CD4-positive, alpha-beta T cell treated with Interleukin-2 at 100 ng/mL for 4 hours (primary cell): Measurements from ENCODE around the gene KIF1A.
"Not testable (repeated sequence)": the region's sequence is repeated elsewhere in the genome, so short reads cannot be mapped to it uniquely, and the experiment has no call there.

Source experiments
- DNase-seq: peaks from one replicate; pipeline ENCODE4 v3.0.0-alpha.2; 2020; ENCODE audit warnings: low spot score

Gene KIF1A

DNA sequence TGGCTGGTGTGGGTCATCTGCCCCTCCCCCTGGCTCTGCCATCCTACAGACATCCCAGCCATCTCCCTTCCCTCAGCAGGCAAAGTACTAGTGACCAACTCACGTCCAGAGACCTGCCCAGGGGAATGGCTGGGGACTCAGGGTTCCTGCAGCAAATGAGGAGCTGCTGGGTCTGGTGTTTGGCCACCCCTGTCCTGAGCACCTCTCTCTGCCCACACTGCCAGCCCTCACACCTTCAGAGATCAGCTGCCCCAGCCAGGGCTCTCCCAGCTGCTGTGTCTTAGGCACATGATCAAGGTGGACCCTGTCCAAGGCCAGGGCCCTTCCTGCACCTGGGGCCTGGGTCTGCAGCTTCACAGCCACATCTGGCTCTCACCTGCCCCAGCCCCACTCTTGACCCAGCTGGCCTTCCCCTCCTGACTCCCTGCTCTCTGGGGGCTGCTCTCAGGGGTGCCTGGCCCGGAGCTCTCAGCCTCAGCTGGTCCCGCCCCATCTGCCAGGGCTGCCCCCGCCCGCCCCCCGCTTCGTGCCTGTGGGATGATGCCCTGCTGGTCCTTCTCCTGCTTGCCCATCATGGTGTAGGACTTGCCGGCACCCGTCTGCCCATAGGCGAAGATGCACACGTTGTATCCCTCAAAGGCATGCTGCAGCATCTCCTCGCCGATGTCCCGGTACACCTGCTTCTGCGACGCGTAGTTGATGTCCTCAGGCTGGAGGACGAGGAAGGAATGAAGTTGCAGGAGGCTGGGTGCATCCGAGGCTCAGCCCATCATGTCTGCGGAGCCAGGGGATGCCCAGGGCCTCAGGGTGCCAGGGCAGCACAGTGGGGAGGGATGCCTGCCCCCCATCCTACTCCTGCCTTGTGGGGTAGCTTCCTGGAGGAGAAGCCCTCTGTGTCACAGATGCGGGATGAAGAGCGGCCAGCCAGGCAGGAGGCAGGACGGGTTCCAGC lies 32.2 kb downstream of the KIF1A start:
- DNase-seq, result no peak

GRCh38 chr2:240786871-240787311 lies 33.1 kb downstream of the KIF1A start:
- no peak for DNase-seq

DNA sequence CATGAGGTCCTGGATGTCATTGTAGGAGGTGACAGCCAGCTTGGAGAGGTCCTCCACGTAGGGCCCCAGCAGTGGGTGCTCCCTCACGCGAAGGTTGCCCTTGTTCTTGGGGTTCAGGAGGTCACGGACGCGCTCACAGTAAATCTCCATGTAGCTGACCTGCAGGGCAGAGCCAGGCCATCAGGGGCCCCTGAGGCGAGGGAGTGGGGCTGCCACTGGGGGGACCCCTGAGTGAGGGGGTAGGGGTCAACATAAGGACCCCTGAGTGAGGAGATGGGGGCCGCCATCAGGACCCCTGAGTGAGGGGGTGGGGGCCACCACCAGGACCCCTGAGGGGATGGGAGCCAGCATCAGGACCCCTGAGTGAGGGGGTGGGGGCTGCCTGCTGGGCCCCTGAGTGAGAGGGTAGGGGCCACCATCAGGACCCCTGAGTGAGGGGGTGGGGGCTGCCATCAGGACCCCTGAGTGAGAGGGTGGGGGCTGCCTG lies 33.6 kb downstream of the KIF1A start:
- DNase-seq, result no peak

DNA sequence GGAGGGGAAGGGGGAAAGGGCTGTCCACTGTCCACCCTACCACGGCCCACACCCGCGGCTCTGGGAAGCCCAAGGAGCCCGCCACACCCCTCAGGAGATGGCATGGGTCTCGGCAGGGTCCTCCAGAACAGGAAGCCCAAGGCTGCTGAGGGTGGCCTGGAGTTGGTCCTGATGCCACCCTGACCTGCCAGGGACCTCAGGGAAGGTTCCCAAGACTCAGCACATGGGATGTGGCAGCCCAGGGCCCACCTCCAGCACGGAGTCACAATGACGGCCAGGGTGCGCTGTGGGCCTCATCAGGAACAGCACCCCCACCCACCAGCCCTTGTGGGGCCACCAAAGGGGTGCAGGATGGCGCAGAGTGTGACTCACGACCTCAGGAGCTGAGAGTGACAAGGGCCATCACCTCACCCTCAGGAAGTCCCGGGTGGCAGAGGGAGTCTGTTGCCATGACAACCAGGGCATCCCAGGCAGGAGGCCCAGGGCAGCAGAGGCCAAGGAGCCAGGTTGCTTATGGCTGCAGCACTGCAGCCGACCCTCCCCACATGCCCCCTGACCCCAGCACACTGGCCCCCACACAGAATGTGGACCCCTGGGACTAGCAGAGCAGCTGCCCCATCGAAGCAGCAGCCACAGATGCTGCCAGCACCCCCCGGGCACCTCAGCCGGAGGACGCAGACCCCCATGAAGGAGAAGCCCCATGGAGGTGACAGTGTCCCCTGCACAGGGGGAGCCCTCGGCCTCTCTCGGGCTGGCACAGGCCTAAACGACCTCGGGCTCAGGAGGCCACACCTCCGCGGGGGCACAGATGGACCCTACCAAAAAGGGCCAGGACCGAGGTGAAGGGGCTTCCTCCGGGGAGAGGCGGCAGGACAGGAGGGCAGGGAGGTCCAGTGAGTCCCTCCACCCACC lies 34.3 kb downstream of the KIF1A start:
- DNase-seq, result no peak

- DNase-seq, result no peak
These were observed 35.2 kb downstream of the KIF1A start for GRCh38 chr2:240784629-240785423.

DNA sequence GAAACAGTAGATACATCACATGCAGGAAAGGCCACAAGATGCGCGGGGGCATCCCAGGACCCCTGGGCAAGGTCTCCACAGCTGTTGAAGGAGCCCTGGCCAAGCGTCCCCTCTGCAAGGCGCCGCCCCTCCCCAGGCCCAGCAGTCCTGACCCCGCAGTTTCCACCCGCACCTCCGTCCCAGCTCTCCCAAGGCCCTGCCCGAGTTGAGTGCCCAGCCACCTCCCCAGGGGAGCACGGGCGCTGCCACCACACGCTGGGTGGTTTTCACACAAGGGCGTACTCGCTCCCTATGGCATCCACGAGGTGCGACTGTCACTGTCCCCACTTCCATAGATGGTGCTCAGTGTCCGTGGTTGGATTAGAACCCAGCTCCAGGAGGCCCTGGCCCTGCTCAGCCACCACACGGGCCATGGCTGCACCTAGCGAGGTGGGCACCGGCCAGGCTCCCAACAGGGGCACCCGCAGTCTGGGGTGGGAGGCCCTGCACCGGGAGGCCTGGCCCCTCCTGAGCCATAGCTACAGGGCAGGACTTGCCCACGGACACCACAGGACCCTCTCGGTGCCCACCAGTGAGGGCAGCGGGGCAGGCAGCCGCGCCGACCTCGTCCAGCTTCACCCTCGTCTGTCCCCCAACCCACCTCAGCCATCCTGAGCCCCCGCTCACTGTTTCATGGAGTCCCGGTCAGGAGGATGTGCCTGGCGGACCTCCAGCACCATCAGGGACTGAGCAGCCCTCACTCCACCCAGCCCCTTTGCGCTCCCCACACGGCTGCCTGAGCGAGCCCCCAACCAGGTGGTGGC lies 36.0 kb downstream of the KIF1A start:
- DNase-seq, result no peak

- DNase-seq, result no peak
These were observed 36.9 kb downstream of the KIF1A start for GRCh38 chr2:240782886-240783818.

DNA sequence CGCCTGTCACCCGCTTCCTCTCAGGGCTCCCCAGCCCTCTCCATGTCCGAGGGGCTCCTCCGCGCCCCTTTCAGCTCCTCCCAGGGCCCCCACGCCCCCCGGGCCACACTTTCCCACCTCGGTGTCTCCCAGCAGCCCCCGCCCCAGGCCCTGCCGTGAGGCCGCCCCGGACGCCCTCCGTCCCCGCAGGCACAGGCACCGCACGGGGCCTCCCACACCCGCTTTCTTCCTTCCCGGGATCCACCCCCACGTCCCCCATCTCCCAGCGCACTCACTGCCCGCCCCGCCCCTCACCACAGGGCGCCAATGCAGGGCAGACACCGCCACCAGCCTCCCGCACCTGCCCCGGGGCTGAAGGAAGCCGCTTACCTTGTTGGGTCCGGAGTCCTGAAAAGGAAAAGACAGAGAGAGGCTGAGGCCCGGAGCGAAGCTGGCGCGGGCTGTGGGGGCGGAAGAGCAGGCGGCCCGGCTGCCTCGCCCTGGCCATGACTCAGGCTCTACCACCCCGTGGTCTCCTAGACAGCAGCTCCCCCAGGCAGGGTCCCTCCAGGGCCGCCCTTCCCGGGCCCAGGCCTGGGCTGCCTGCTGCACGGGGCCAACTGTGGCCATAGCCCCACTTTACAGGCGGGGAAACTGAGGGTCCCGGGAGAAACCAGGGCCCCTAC lies 37.7 kb downstream of the KIF1A start:
- DNase-seq, result no peak

DNA sequence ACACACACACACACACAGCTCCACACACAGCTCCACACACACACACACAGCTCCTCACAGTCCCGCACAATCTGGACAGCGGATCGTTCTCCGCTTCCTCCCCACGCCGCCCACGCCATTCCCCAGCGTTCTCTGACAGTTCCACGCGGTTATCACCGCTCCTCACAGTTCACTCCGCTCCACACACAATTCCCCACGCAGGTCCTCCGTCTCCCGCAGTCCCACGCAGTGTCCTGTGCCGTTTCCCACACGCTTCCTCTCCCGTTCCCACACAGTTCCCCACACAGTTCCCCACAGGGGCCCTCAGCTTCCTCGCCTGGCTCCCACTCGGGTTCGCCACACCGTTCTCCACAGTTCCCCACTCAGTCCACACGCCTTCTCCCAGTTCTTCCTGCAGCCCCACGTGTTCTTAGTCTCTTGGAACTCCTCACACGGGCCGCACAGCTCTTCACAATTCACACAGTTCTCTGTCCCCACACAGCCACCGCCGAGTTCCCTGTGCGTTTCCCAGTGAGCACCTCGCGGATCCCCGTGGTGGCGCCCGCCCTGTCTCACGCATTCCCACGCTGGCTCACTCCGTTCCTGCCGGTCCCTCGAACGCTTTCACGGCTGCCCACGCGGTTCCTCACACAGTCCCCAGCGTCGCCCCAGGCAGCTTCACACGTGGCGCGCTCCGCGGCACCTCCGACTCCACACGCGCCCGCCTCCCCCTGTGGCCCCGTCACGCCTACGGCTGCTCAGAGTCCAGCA lies 38.4 kb downstream of the KIF1A start:
- DNase-seq, result no peak

DNA sequence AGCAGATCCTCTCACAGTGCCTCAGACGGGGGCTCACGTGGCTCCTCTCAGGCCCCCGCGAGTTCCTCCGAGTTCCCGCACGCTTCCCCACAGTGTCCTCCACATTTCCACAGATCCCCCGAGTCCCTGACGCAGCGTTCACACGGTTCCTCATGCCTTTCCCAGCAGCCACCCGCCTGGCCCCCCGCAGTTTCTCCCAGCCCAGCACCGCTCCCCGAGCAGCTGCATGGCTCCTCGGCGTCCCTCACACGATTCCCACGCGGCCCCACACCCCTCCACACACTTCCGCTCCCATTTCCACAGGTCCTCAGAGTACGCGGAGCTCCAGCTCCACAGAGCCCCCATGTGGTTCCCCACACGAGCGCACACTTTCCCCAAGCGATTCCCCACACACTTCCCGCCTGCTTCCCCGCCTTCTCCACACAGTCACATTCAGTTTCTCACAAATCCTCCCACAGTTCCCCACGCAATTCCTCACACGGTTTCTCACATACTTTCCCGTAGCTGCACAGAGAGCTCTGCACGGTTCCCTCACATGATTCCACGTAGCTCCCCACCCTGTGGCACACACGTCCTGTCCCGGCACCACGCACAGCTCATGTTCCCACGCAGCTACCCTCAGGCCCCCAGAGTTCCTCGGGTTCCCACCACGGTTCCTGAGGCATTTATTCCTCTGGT lies 39.9 kb downstream of the KIF1A start:
- DNase-seq, result no peak

DNA sequence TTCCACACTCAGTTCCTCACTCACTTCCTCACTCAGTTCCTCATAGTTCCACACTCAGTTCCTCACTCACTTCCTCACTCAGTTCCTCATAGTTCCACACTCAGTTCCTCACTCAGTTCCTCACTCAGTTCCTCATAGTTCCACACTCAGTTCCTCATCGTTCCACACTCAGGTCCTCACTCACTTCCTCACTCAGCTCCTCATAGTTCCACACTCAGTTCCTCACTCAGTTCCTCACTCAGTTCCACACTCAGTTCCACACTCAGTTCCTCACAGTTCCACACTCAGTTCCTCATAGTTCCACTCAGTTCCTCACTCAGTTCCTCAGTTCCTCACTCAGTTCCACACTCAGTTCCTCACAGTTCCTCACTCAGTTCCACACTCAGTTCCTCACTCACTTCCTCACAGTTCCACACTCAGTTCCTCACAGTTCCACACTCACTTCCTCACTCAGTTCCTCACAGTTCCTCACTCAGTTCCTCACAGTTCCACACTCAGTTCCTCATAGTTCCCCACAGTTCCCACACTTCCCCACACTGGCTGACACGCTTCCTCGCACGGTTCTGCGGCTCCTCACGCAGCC lies 40.7 kb downstream of the KIF1A start:
- DNase-seq, result not testable (repeated sequence)

GRCh38 chr2:240778426-240778825 lies 41.6 kb downstream of the KIF1A start:
- DNase-seq, result no peak

- DNase-seq, result no peak
These were observed 42.4 kb downstream of the KIF1A start for GRCh38 chr2:240777456-240778212.

GRCh38 chr2:240775905-240776304 lies 44.1 kb downstream of the KIF1A start:
- DNase-seq, result no peak

- no peak for DNase-seq
These were observed 45.2 kb downstream of the KIF1A start for GRCh38 chr2:240774856-240775255.

- DNase-seq, result no peak
These were observed 50.9 kb downstream of the KIF1A start for GRCh38 chr2:240769096-240769495.

- DNase-seq, result no peak
These were observed 51.8 kb downstream of the KIF1A start for GRCh38 chr2:240768216-240768615.
